Activated CD8-positive, alpha-beta memory T cell treated with anti-CD3 and anti-CD28 coated beads, Interleukin-2, amount 50 U/mL, for 24 hours (primary cell): ENCODE measurements around the gene SEZ6L2.

Experiments
- DNase-seq: peaks from one replicate; pipeline ENCODE4 v3.0.0-alpha.2; 2020; ENCODE audit errors: extremely low read depth

The SEZ6L2 gene

GRCh38 chr16:29825145-29826044 is 74.0 kb downstream of the SEZ6L2 start:
- no peak for DNase-seq

GRCh38 chr16:29824589-29825144 is 74.7 kb downstream of the SEZ6L2 start:
- no peak for DNase-seq

GRCh38 chr16:29821643-29822115 is 77.7 kb downstream of the SEZ6L2 start:
- no peak for DNase-seq
